Measurements from ENCODE around the gene ZNF354B. TPM values are rescaled to one million over a fixed set of nuclear protein-coding genes. Genes with fewer than 3 reads are reported as not detected.

ZNF354B gene
- total RNA-seq, 1 experiment from 2014 or later, result 26.2 TPM

GRCh38 chr5:178859625-178860521 is at the start of gene ZNF354B (continued):
- TF ChIP-seq TP53 (CRISPR knock-in tag; IDR thresholded peaks at IDR 0.05), result no peak; the same call in 1 of the 2 replicates
- no peak for TF ChIP-seq ZNF121 (CRISPR knock-in tag; IDR thresholded peaks at IDR 0.05)
- no peak for TF ChIP-seq GRHL2 (CRISPR knock-in tag; IDR thresholded peaks at IDR 0.05; ENCODE audit: insufficient replicate concordance, severe bottlenecking)
- no peak for TF ChIP-seq ELF4 (CRISPR knock-in tag; IDR thresholded peaks at IDR 0.05; ENCODE audit: low read depth)
- TF ChIP-seq, protein P1, sequence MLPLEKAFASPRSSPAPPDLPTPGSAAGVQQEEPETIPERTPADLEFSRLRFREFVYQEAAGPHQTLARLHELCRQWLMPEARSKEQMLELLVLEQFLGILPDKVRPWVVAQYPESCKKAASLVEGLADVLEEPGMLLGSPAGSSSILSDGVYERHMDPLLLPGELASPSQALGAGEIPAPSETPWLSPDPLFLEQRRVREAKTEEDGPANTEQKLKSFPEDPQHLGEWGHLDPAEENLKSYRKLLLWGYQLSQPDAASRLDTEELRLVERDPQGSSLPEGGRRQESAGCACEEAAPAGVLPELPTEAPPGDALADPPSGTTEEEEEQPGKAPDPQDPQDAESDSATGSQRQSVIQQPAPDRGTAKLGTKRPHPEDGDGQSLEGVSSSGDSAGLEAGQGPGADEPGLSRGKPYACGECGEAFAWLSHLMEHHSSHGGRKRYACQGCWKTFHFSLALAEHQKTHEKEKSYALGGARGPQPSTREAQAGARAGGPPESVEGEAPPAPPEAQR (CRISPR knock-in tag; IDR thresholded peaks at IDR 0.05), result no peak
- peak; percentile 35; the same call in 1 of the 2 replicates for TF ChIP-seq NFE2L1 (CRISPR knock-in tag; IDR thresholded peaks at IDR 0.05)
- TF ChIP-seq NFYB (CRISPR knock-in tag; conservative IDR thresholded peaks at IDR 0.05; ENCODE audit: low read depth), result no peak
- TF ChIP-seq TCF7 (CRISPR knock-in tag; IDR thresholded peaks at IDR 0.05; ENCODE audit: low read depth), result no peak
- TF ChIP-seq STAT6 (CRISPR knock-in tag; conservative IDR thresholded peaks at IDR 0.05; ENCODE audit: low read depth), result no peak
- peak; percentile 69 for TF ChIP-seq GABPB1 (CRISPR knock-in tag; IDR thresholded peaks at IDR 0.05)
- no peak for TF ChIP-seq PREB (CRISPR knock-in tag; IDR thresholded peaks at IDR 0.05; ENCODE audit: borderline replicate concordance)
- TF ChIP-seq JAZF1 (CRISPR knock-in tag; IDR thresholded peaks at IDR 0.05), result no peak
- TF ChIP-seq CREB1 (CRISPR knock-in tag; IDR thresholded peaks at IDR 0.05), result peak; percentile 52; the same call in 1 of the 2 replicates
- TF ChIP-seq, protein P2, sequence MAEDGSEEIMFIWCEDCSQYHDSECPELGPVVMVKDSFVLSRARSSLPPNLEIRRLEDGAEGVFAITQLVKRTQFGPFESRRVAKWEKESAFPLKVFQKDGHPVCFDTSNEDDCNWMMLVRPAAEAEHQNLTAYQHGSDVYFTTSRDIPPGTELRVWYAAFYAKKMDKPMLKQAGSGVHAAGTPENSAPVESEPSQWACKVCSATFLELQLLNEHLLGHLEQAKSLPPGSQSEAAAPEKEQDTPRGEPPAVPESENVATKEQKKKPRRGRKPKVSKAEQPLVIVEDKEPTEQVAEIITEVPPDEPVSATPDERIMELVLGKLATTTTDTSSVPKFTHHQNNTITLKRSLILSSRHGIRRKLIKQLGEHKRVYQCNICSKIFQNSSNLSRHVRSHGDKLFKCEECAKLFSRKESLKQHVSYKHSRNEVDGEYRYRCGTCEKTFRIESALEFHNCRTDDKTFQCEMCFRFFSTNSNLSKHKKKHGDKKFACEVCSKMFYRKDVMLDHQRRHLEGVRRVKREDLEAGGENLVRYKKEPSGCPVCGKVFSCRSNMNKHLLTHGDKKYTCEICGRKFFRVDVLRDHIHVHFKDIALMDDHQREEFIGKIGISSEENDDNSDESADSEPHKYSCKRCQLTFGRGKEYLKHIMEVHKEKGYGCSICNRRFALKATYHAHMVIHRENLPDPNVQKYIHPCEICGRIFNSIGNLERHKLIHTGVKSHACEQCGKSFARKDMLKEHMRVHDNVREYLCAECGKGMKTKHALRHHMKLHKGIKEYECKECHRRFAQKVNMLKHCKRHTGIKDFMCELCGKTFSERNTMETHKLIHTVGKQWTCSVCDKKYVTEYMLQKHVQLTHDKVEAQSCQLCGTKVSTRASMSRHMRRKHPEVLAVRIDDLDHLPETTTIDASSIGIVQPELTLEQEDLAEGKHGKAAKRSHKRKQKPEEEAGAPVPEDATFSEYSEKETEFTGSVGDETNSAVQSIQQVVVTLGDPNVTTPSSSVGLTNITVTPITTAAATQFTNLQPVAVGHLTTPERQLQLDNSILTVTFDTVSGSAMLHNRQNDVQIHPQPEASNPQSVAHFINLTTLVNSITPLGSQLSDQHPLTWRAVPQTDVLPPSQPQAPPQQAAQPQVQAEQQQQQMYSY (CRISPR knock-in tag; IDR thresholded peaks at IDR 0.05), result no peak
- TF ChIP-seq E2F4 (CRISPR knock-in tag; IDR thresholded peaks at IDR 0.05; ENCODE audit: borderline replicate concordance, low read depth), result no peak
- TF ChIP-seq, protein P3, sequence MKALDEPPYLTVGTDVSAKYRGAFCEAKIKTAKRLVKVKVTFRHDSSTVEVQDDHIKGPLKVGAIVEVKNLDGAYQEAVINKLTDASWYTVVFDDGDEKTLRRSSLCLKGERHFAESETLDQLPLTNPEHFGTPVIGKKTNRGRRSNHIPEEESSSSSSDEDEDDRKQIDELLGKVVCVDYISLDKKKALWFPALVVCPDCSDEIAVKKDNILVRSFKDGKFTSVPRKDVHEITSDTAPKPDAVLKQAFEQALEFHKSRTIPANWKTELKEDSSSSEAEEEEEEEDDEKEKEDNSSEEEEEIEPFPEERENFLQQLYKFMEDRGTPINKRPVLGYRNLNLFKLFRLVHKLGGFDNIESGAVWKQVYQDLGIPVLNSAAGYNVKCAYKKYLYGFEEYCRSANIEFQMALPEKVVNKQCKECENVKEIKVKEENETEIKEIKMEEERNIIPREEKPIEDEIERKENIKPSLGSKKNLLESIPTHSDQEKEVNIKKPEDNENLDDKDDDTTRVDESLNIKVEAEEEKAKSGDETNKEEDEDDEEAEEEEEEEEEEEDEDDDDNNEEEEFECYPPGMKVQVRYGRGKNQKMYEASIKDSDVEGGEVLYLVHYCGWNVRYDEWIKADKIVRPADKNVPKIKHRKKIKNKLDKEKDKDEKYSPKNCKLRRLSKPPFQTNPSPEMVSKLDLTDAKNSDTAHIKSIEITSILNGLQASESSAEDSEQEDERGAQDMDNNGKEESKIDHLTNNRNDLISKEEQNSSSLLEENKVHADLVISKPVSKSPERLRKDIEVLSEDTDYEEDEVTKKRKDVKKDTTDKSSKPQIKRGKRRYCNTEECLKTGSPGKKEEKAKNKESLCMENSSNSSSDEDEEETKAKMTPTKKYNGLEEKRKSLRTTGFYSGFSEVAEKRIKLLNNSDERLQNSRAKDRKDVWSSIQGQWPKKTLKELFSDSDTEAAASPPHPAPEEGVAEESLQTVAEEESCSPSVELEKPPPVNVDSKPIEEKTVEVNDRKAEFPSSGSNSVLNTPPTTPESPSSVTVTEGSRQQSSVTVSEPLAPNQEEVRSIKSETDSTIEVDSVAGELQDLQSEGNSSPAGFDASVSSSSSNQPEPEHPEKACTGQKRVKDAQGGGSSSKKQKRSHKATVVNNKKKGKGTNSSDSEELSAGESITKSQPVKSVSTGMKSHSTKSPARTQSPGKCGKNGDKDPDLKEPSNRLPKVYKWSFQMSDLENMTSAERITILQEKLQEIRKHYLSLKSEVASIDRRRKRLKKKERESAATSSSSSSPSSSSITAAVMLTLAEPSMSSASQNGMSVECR (CRISPR knock-in tag; IDR thresholded peaks at IDR 0.05; ENCODE audit: borderline replicate concordance), result 0 out of 2 replicates have a peak, but pooled peaks have one; percentile 36
- TF ChIP-seq SMAD3 (CRISPR knock-in tag; IDR thresholded peaks at IDR 0.05; ENCODE audit: borderline replicate concordance), result 0 out of 2 replicates have a peak, but pooled peaks have one; percentile 77
- TF ChIP-seq, protein P4, sequence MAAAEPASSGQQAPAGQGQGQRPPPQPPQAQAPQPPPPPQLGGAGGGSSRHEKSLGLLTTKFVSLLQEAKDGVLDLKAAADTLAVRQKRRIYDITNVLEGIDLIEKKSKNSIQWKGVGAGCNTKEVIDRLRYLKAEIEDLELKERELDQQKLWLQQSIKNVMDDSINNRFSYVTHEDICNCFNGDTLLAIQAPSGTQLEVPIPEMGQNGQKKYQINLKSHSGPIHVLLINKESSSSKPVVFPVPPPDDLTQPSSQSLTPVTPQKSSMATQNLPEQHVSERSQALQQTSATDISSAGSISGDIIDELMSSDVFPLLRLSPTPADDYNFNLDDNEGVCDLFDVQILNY (CRISPR knock-in tag; IDR thresholded peaks at IDR 0.05), result peak; percentile 42; the same call in 1 of the 2 replicates
